Mesendoderm (in vitro differentiated cells): Measurements from ENCODE around the gene BCL2L14.
A peak's percentile ranks its signal among the peaks of the same experiment; 100 is the strongest.

Source experiments
- DNase-seq: peaks from one replicate; pipeline ENCODE4 v3.0.0; 2013
- H2AK5ac ChIP-seq: 2 replicates; pipeline ENCODE4 v1.6.1; 2013; ENCODE audit warnings: low read length, inconsistent platforms
- H2BK120ac ChIP-seq: 2 replicates; pipeline ENCODE4 v1.6.1; 2013; ENCODE audit warnings: low read depth, mild to moderate bottlenecking, low read length, moderate library complexity, mixed read lengths
- H2BK15ac ChIP-seq: replicated peaks from 2 replicates; pipeline ENCODE4 v1.6.1; 2013; ENCODE audit warnings: low read depth, mild to moderate bottlenecking, moderate library complexity
- H2BK5ac ChIP-seq: 2 replicates; pipeline ENCODE4 v1.6.1; 2013; ENCODE audit warnings: low read length, inconsistent platforms
- H3K18ac ChIP-seq: 2 replicates; pipeline ENCODE4 v1.6.1; 2013; ENCODE audit warnings: mild to moderate bottlenecking, low read length, mixed read lengths
- H3K23ac ChIP-seq: one replicate; pipeline ENCODE4 v1.6.1; 2013; ENCODE audit warnings: low read length
- H3K27ac ChIP-seq: 2 replicates; pipeline ENCODE4 v1.5.1; 2013; ENCODE audit warnings: low read depth, mild to moderate bottlenecking, inconsistent platforms, low read length, moderate library complexity
- H3K27me3 ChIP-seq: 2 replicates; pipeline ENCODE4 v1.6.1; 2013; ENCODE audit warnings: low read length, control low read depth, mild to moderate bottlenecking, inconsistent platforms; ENCODE audit not compliant: insufficient read depth, poor library complexity
- H3K36me3 ChIP-seq: 2 replicates; pipeline ENCODE4 v1.6.1; 2013; ENCODE audit warnings: low read length, inconsistent platforms; ENCODE audit not compliant: control insufficient read depth, insufficient read depth
- H3K4ac ChIP-seq: one replicate; pipeline ENCODE4 v1.6.1; 2013; ENCODE audit warnings: low read depth, mild to moderate bottlenecking, low read length, moderate library complexity
- H3K4me1 ChIP-seq: 2 replicates; pipeline ENCODE4 v1.6.1; 2013; ENCODE audit warnings: low read depth, low read length, inconsistent platforms; ENCODE audit not compliant: control insufficient read depth
- H3K4me2 ChIP-seq: 2 replicates; pipeline ENCODE4 v1.6.1; 2013; ENCODE audit warnings: low read length
- H3K4me3 ChIP-seq: 2 replicates; pipeline ENCODE4 v1.5.1; 2013; ENCODE audit warnings: mild to moderate bottlenecking, low read length
- H3K56ac ChIP-seq: one replicate; pipeline ENCODE4 v1.6.1; 2013; ENCODE audit warnings: low read length
- H3K79me1 ChIP-seq: 2 replicates; pipeline ENCODE4 v1.6.1; 2013; ENCODE audit warnings: low read length, inconsistent platforms
- H3K79me2 ChIP-seq: 2 replicates; pipeline ENCODE4 v1.6.1; 2013; ENCODE audit warnings: mild to moderate bottlenecking, low read length; ENCODE audit not compliant: control insufficient read depth, insufficient read depth
- H3K9ac ChIP-seq: 2 replicates; pipeline ENCODE4 v1.6.1; 2013; ENCODE audit warnings: low read length, inconsistent platforms
- H4K5ac ChIP-seq: one replicate; pipeline ENCODE4 v1.6.1; 2013; ENCODE audit warnings: low read length
- H4K8ac ChIP-seq: one replicate; pipeline ENCODE4 v1.6.1; 2013; ENCODE audit warnings: low read depth, mild to moderate bottlenecking, control low read depth, low read length, moderate library complexity
- WGBS: extraction: QIAGEN DNeasy Blood & Tissue Kit; methylation state at CpG from one replicate; pipeline ENCODE4 v1.1.7; 2013; ENCODE audit warnings: low lambda C conversion rate, missing lambda C conversion rate; ENCODE audit not compliant: insufficient coverage; ENCODE audit errors: extremely low coverage; 5-methylcytosine and 5-hydroxymethylcytosine counted together

BCL2L14 gene

GRCh38 chr12:12068751-12069150 lies 2.0 kb upstream of the BCL2L14 start:
- H2BK120ac ChIP-seq: no peak overlapping the region
- peaks cover 11% of the 10 kb centered on the region for H3K4me1 ChIP-seq
- H2BK15ac ChIP-seq: no peak overlapping the region
- no peaks in the 10 kb centered on the region for H3K79me2 ChIP-seq
- H3K27me3 ChIP-seq: no peaks in the 10 kb centered on the region
- H2AK5ac ChIP-seq: peak overlapping the region; percentile 37
- H3K36me3 ChIP-seq: no peaks in the 10 kb centered on the region
- DNase-seq: no peak
- H4K8ac ChIP-seq: no peak overlapping the region
- H3K4ac ChIP-seq: peak overlapping the region; percentile 59
- no CpG with 5 or more reads among the region's 6 CpGs for WGBS
- no peak overlapping the region for H3K4me3 ChIP-seq
- H3K27ac ChIP-seq: no peak overlapping the region
- no peak overlapping the region for H4K5ac ChIP-seq
- peak overlapping the region; percentile 46 for H3K56ac ChIP-seq
- no peak overlapping the region for H3K9ac ChIP-seq
- H3K4me2 ChIP-seq: no peak overlapping the region
- no peak overlapping the region for H2BK5ac ChIP-seq
- no peak overlapping the region for H3K23ac ChIP-seq
- no peaks in the 10 kb centered on the region for H3K79me1 ChIP-seq
- H3K18ac ChIP-seq: no peak overlapping the region

DNA sequence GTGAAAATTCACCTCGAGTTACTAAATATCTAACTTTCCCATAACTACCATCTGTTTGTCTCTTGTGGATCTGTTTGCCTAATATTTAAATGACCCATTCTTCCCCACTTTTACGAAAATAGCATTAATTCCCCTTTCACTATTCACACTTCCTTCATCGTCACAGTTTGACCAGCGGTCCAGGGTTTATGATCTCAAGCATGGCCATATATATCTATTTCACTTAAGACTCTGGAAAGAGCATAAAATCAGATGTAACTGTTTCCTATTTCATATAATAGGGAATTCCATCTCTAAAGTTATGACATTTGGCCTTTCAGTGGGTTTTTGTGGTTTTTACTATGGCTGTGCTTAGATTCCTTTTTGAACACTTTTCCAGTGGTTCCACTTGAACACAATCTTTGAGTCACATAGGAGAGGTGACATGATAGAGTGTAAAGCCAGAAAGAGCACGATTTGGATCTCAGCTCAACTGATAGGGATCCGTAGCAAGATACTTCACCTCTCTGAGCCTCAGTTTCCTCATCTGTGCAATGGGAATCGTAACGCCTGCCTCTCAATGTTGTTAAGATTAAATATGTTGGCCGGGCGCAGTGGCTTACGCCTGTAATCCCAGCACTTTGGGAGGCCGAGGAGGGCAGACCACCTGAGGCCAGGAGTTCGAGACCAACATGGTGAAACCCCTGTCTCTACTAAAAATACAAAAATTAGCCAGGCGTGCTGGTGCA lies 754 bp upstream of the BCL2L14 start:
- Histone ChIP-seq H3K56ac (no peak overlapping the region), H3K4me1 (peaks cover 3% of the 10 kb centered on the region), H3K4me2 (no peak overlapping the region), H2AK5ac (no peak overlapping the region), H3K27ac (no peak overlapping the region), H3K79me1 (no peaks in the 10 kb centered on the region), H2BK120ac (no peak overlapping the region), H3K23ac (no peak overlapping the region), H2BK15ac (no peak overlapping the region), H3K18ac (no peak overlapping the region), H2BK5ac (no peak overlapping the region), H3K4me3 (no peak overlapping the region), H3K9ac (no peak overlapping the region), H3K36me3 (no peaks in the 10 kb centered on the region), H3K79me2 (no peaks in the 10 kb centered on the region), H4K5ac (no peak overlapping the region), H3K27me3 (no peaks in the 10 kb centered on the region), H3K4ac (no peak overlapping the region), H4K8ac (no peak overlapping the region)
- no peak for DNase-seq
- 100% methylated on average over 1 of the region's 14 CpGs for WGBS

- peak overlapping the region; percentile 19 for H3K9ac ChIP-seq
- H3K23ac ChIP-seq: no peak overlapping the region
- no peaks in the 10 kb centered on the region for H3K36me3 ChIP-seq
- peaks cover 3% of the 10 kb centered on the region for H3K4me1 ChIP-seq
- H3K27me3 ChIP-seq: no peaks in the 10 kb centered on the region
- no peak overlapping the region for H2BK15ac ChIP-seq
- no peak overlapping the region for H3K18ac ChIP-seq
- H3K4ac ChIP-seq: peak overlapping the region; percentile 38
- H2AK5ac ChIP-seq: no peak overlapping the region
- H3K4me3 ChIP-seq: no peak overlapping the region
- H3K79me2 ChIP-seq: no peaks in the 10 kb centered on the region
- DNase-seq: no peak
- H3K56ac ChIP-seq: no peak overlapping the region
- WGBS: no CpG with 5 or more reads among the region's 21 CpGs
- no peak overlapping the region for H3K27ac ChIP-seq
- no peaks in the 10 kb centered on the region for H3K79me1 ChIP-seq
- no peak overlapping the region for H4K8ac ChIP-seq
- no peak overlapping the region for H2BK120ac ChIP-seq
- no peak overlapping the region for H4K5ac ChIP-seq
- no peak overlapping the region for H3K4me2 ChIP-seq
- no peak overlapping the region for H2BK5ac ChIP-seq
These were observed 1.5 kb downstream of the BCL2L14 start for GRCh38 chr12:12072064-12072760.

- H3K27me3 ChIP-seq: no peaks in the 10 kb centered on the region
- no peak overlapping the region for H3K18ac ChIP-seq
- no peak overlapping the region for H3K27ac ChIP-seq
- H4K5ac ChIP-seq: no peak overlapping the region
- no peak overlapping the region for H3K23ac ChIP-seq
- H2BK120ac ChIP-seq: no peak overlapping the region
- H2BK15ac ChIP-seq: no peak overlapping the region
- H2BK5ac ChIP-seq: no peak overlapping the region
- H3K9ac ChIP-seq: no peak overlapping the region
- H3K79me2 ChIP-seq: no peaks in the 10 kb centered on the region
- no peak overlapping the region for H2AK5ac ChIP-seq
- no peaks in the 10 kb centered on the region for H3K36me3 ChIP-seq
- no peak overlapping the region for H3K4me2 ChIP-seq
- no peaks in the 10 kb centered on the region for H3K4me1 ChIP-seq
- no peak overlapping the region for H3K4ac ChIP-seq
- WGBS: no CpG with 5 or more reads among the region's 5 CpGs
- DNase-seq: peak; percentile 69
- no peak overlapping the region for H3K56ac ChIP-seq
- H3K4me3 ChIP-seq: no peak overlapping the region
- no peak overlapping the region for H4K8ac ChIP-seq
- no peaks in the 10 kb centered on the region for H3K79me1 ChIP-seq
These were observed 8.6 kb downstream of the BCL2L14 start for GRCh38 chr12:12079291-12079690.

- no peak overlapping the region for H2BK15ac ChIP-seq
- WGBS: no CpG with 5 or more reads among the region's 3 CpGs
These were observed 11.2 kb downstream of the BCL2L14 start for GRCh38 chr12:12081836-12082497.

More at GRCh38 chr12:12081836-12082497, 11.2 kb downstream of the BCL2L14 start:
- H3K18ac ChIP-seq: no peak overlapping the region
- no peaks in the 10 kb centered on the region for H3K27me3 ChIP-seq
- H3K9ac ChIP-seq: no peak overlapping the region
- no peak overlapping the region for H3K23ac ChIP-seq
- H3K56ac ChIP-seq: no peak overlapping the region
- no peak overlapping the region for H4K8ac ChIP-seq
- no peak overlapping the region for H3K4me3 ChIP-seq
- no peaks in the 10 kb centered on the region for H3K79me2 ChIP-seq
- DNase-seq: peak; percentile 74
- H3K4me2 ChIP-seq: no peak overlapping the region
- H3K4ac ChIP-seq: no peak overlapping the region
- no peaks in the 10 kb centered on the region for H3K36me3 ChIP-seq
- H3K79me1 ChIP-seq: no peaks in the 10 kb centered on the region
- no peak overlapping the region for H2BK5ac ChIP-seq
- peaks cover 6% of the 10 kb centered on the region for H3K4me1 ChIP-seq
- H2AK5ac ChIP-seq: no peak overlapping the region
- no peak overlapping the region for H4K5ac ChIP-seq
- no peak overlapping the region for H2BK120ac ChIP-seq
- peak overlapping the region; percentile 4 for H3K27ac ChIP-seq
